GM12872 (cell line): Measurements from ENCODE around the gene NSMF.

Experiments used
- TF ChIP-seq, protein P1 (sequence below): IDR thresholded peaks from 3 replicates; pipeline ENCODE4 v1.5.1; 2011; ENCODE audit warnings: low read depth, mild to moderate bottlenecking, low read length, moderate library complexity; ENCODE audit not compliant: insufficient read depth

The NSMF gene

GRCh38 chr9:137411645-137412380 lies 47.3 kb downstream of the NSMF start:
- TF ChIP-seq, protein P1, sequence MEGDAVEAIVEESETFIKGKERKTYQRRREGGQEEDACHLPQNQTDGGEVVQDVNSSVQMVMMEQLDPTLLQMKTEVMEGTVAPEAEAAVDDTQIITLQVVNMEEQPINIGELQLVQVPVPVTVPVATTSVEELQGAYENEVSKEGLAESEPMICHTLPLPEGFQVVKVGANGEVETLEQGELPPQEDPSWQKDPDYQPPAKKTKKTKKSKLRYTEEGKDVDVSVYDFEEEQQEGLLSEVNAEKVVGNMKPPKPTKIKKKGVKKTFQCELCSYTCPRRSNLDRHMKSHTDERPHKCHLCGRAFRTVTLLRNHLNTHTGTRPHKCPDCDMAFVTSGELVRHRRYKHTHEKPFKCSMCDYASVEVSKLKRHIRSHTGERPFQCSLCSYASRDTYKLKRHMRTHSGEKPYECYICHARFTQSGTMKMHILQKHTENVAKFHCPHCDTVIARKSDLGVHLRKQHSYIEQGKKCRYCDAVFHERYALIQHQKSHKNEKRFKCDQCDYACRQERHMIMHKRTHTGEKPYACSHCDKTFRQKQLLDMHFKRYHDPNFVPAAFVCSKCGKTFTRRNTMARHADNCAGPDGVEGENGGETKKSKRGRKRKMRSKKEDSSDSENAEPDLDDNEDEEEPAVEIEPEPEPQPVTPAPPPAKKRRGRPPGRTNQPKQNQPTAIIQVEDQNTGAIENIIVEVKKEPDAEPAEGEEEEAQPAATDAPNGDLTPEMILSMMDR = no peak

GRCh38 chr9:137411260-137411644 lies 47.9 kb downstream of the NSMF start:
- TF ChIP-seq, protein P1 = no peak

- TF ChIP-seq, protein P1 = no peak
Observed at GRCh38 chr9:137410891-137411249, 48.3 kb downstream of the NSMF start.

DNA sequence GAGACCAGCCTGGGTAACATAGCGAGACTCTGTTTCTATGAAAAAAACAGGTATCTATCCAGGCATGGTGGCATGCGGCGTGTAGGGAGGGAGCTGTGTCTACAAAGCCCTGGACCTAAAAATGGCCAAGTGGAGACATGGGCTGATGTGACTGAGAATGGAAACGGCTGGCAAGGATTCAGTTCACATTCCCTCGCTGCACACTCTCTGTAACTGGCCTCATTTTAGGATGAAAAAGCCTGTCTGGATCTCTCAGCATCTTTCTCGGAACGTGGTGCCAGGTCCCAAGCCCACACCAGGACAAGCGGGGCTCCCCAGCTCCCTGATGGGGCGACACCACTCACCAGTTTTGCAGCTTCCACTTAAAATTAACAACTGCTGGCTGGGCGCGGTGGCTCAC lies 49.6 kb downstream of the NSMF start:
- TF ChIP-seq, protein P1 = no peak

GRCh38 chr9:137408651-137409405 lies 50.3 kb downstream of the NSMF start:
- TF ChIP-seq, protein P1 = no peak

GRCh38 chr9:137407590-137408300 lies 51.4 kb downstream of the NSMF start:
- TF ChIP-seq, protein P1 = no peak

GRCh38 chr9:137406876-137407589 lies 52.1 kb downstream of the NSMF start:
- TF ChIP-seq, protein P1 = peak; percentile 62; the same call in 2 of the 3 replicates
